Measurements from ENCODE around the gene ITSN1.

ITSN1 gene

GRCh38 chr21:33824156-33824941, 182.0 kb downstream of the ITSN1 start:
- no peak overlapping the region for H3K4me3 ChIP-seq
- H3K27ac ChIP-seq: peak overlapping the region in 5 of 21 experiments; percentile 2 to 56 (median 28)

DNA sequence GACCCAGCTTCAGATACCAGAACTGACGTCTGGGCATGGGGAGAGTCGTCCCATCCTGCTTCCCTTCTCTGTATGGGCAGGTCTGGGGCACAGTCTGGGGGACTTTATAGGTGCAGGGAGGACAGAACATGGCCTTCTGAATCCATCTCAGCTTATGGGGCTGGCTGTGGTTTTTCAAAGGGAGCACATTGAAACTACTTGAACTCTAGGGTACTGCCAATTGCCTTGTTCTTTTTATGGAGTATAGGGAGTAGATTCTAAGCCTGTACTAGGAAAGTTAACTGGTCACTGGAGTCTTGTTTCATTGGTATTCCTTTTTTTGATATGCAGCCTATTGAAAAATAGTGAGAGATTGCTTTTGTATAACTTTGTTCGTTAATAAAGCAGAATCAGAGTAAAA, 183.1 kb downstream of the ITSN1 start:
- peak overlapping the region in 6 of 21 experiments; percentile 9 to 66 (median 42) for H3K27ac ChIP-seq

GRCh38 chr21:33825915-33826314, 183.6 kb downstream of the ITSN1 start:
- Histone ChIP-seq H3K27ac (peak overlapping the region in 8 of 21 experiments; percentile 10 to 66 (median 46)), H3K4me3 (no peak overlapping the region)

More for the DNA sequence above, 183.1 kb downstream of the ITSN1 start:
- H3K4me3 ChIP-seq: no peak overlapping the region

GRCh38 chr21:33828083-33828482, 185.8 kb downstream of the ITSN1 start:
- peak overlapping the region in 2 of 21 experiments; percentile 2 to 52 for H3K27ac ChIP-seq
- H3K4me3 ChIP-seq: no peak overlapping the region

DNA sequence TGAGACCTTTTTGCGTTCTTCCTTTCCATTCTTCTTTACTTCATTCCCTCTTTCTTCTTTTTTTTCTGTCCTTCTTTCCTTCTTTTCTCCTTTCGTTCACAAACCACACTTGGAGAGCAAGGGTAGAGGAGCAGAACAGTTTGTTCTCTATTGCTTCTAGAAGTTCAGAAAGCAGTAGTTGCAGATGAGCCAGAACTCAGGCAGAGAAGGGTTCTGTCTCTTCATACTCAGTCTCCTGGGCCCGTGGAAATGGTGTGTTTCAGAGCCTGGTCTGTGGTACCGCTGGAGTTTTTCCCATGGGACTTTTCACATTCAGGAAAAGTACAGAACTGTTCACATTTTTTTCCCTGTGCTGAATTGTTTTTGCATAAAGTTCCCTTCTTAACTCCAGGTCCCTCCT, 186.3 kb downstream of the ITSN1 start:
- peak overlapping the region in 1 of 21 experiments; percentile 33 for H3K27ac ChIP-seq
- H3K4me3 ChIP-seq: no peak overlapping the region

GRCh38 chr21:33829844-33830243, 187.5 kb downstream of the ITSN1 start:
- H3K4me3 ChIP-seq: no peak overlapping the region
- H3K27ac ChIP-seq: no peak overlapping the region

- H3K4me3 ChIP-seq: no peak overlapping the region
- H3K27ac ChIP-seq: no peak overlapping the region
Measured at GRCh38 chr21:33831962-33832659, 189.8 kb downstream of the ITSN1 start.

- Histone ChIP-seq H3K27ac (no peak overlapping the region), H3K4me3 (no peak overlapping the region)
Measured at GRCh38 chr21:33834801-33835500, 192.7 kb downstream of the ITSN1 start.

- no peak overlapping the region for H3K27ac ChIP-seq
- H3K4me3 ChIP-seq: no peak overlapping the region
Measured at GRCh38 chr21:33835920-33836319, 193.6 kb downstream of the ITSN1 start.

DNA sequence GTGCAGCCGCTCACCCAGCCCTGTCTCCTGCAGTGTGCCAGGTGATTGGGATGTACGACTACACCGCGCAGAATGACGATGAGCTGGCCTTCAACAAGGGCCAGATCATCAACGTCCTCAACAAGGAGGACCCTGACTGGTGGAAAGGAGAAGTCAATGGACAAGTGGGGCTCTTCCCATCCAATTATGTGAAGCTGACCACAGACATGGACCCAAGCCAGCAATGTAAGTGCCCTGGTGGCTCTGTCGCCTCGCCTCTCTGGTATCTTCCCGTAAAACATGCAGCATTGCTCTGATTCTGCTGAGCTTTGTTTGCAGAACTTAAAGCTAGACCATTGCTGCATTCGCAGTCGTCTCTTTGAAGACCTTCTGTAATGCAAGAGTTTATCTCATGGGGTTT, 194.1 kb downstream of the ITSN1 start:
- Histone ChIP-seq H3K27ac (no peak overlapping the region), H3K4me3 (no peak overlapping the region)

DNA sequence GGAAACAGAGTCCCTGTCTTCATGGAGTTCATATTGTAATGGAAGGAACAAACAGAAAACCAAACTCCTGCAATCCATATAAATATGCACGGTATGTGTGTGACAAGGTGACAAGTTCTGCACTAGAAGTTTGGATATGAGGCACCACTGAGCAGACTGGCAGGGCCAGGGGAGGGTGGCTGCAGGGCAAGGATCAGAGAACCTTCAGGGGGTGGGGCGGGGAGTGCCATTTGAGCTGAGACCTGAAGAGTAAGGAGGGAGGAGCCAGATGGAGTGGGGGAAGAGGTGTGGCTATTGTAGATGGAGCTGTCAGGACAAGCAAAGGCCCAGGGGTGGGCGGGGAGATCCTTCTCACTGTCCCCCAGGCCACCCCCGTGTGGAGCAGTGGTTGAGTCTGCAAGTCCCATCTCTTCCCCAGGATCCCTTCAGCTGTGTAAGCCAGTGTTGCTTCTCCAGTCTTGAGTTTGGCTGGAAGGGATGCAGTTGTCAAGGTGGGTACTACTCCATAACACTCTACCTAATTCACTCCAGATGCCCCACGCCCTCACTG, 196.9 kb downstream of the ITSN1 start:
- Histone ChIP-seq H3K27ac (no peak overlapping the region), H3K4me3 (no peak overlapping the region)

- H3K27ac ChIP-seq: no peak overlapping the region
- H3K4me3 ChIP-seq: no peak overlapping the region
Measured at GRCh38 chr21:33839806-33840205, 197.5 kb downstream of the ITSN1 start.

- Histone ChIP-seq H3K27ac (no peak overlapping the region), H3K4me3 (no peak overlapping the region)
Measured at GRCh38 chr21:33840771-33841170, 198.5 kb downstream of the ITSN1 start.

DNA sequence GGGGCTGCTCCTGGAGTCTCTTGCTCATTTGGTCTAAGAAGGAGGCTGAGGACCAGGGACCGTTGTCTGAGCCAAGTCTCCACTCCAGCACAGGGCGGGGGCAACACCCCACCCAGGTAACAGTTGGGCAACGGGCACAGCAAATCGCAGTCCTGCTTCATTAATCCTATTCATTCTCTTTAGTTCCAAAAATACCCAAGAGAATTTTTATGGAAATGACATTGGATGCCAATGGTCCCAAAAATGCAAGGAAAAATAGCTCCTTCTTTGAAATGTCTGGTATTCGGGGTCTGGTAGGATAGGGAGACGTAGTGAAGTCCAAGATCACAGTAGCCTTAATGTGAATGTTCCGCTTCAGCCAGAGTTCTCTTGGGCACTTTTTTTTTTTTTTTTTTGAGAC, 199.3 kb downstream of the ITSN1 start:
- Histone ChIP-seq H3K4me3 (no peak overlapping the region), H3K27ac (no peak overlapping the region)

DNA sequence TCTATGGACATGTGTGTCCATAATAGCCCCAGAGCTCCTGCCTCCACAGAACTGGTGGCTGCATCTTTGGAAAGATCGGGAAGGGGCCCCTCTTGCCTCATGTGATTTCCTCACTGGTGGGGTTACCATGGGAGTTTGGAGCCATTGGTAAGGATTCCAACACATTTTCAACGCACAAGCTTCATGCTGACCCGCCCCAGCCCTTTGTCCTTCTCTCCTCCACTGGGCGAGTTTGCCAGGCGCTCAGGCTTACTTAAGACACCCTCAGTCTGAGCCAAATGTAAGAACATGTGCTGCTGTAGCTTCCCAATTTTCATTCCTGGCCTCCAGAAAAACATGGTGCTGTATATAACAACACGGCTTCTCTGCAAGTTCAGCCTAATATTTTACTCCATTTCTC, 200.9 kb downstream of the ITSN1 start:
- H3K27ac ChIP-seq: peak overlapping the region in 5 of 21 experiments; percentile 11 to 63 (median 27)
- H3K4me3 ChIP-seq: no peak overlapping the region

- H3K4me3 ChIP-seq: no peak overlapping the region
- H3K27ac ChIP-seq: peak overlapping the region in 1 of 21 experiments; percentile 8
Measured at GRCh38 chr21:33844104-33844889, 202.0 kb downstream of the ITSN1 start.

GRCh38 chr21:33844890-33845205, 202.5 kb downstream of the ITSN1 start:
- H3K4me3 ChIP-seq: no peak overlapping the region
- H3K27ac ChIP-seq: peak overlapping the region in 1 of 21 experiments; percentile 8

DNA sequence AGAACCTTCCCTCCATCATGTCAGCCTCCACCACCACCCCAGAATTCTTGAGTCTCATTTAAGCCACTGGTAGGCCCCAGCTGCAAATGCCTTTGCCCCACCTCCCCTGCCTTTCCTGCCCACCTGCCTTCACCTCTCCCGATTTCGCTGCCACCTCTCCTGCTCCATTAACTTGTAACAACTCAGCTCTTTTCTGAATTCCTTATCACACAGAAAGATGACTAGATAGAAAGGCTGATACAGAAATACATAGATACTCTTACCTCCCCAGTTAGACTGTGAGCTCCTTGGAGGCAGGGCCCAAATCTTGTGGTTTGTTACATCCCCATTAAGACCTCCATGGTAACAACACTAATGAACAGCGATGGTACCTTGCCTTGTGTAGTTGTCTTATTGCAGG, 203.8 kb downstream of the ITSN1 start:
- Histone ChIP-seq H3K27ac (no peak overlapping the region), H3K4me3 (no peak overlapping the region)

DNA sequence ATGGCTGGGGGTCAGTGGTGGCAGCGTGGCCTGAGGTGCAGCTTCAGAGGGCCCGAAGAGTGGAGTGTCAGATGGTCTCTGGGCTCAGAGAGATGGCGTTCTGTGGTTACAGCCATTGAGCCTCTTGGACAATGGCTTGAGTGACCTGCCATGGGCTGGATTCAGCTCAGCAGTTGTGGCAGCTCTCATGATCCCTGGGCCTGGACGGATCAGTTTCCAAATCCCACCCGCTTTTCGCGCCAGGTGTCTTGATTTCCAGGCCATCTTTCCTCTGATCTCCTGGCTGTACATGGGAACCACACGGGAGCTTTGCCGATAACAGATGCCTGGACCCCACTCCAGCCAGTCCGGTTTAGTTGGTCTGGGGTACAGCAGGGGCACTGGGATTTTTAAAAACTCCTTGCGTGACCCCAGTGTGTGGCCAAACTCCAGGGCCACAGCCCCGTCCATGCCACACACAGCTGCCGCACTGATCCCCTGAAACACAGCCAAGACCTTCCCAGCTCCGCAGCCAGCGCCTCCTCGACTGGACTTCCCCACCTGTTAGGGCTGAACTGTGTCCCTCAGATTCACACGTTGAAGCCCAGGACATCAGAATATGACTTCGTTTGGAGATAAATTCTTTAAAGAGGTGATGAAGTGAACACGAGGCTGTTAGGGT, 205.4 kb downstream of the ITSN1 start:
- Histone ChIP-seq H3K27ac (no peak overlapping the region), H3K4me3 (no peak overlapping the region)

All from skin epidermis (tissue), 12 donors.